Sciatic nerve (tissue), 2 donors: ENCODE data around the gene BUB3. TPM values are rescaled to one million over a fixed set of nuclear protein-coding genes. Genes with fewer than 3 reads are reported as not detected.
"Not testable (repeated sequence)": the region's sequence is repeated elsewhere in the genome, so short reads cannot be mapped to it uniquely, and the experiment has no call there.

ENCODE experiments used
- ATAC-seq: fragments of 200-7000 bp; cut with Tn5 transposase; one replicate; pipeline ENCODE4 v1.9.1; 2020; ENCODE audit warnings: mild to moderate bottlenecking, moderate library complexity
- DNase-seq: peaks from one replicate; pipeline ENCODE4 v3.0.0-alpha.2; 2020; ENCODE audit warnings: low spot score
- intact Hi-C: fragments of 100-400 bp; cut with DNase I; formaldehyde crosslinking; loops from one replicate; pipeline ENCODE4 v1.14.2; 2022
- total RNA-seq: library from RNA; stranded (reverse); fragmentation: NEBNext Ultra II Directional; extraction: Animal tissue kit (Norgen Biotek cat#: 25700); gene quantifications from one replicate; pipeline ENCODE4 v1.2.1, GENCODE V29; 2021
- donor health status: DM: no; HTN: no; CAD: no.
- donor health status: DM: no; HTN: no; CAD: no.

Gene BUB3
- total RNA-seq, 1 donor from 2014 or later = 65.5 TPM

- DNase-seq = no peak
- ATAC-seq = no peak
- intact Hi-C loops = no loop called here
Observed at GRCh38 chr10:123150271-123150985, 3.8 kb upstream of the BUB3 start.

- no peak for DNase-seq
- no peak for ATAC-seq
- intact Hi-C loops = no loop called here
Observed at GRCh38 chr10:123150986-123151736, 3.0 kb upstream of the BUB3 start.

- ATAC-seq = no peak
- intact Hi-C loops = no loop called here
- DNase-seq = no peak
Observed at GRCh38 chr10:123151737-123152135, 2.5 kb upstream of the BUB3 start.

GRCh38 chr10:123153486-123154091 is 613 bp upstream of the BUB3 start:
- intact Hi-C loops = no loop called here
- no peak for ATAC-seq
- no peak for DNase-seq

GRCh38 chr10:123154711-123155505 is 706 bp downstream of the BUB3 start:
- intact Hi-C loops = no loop called here
- DNase-seq (no peak), ATAC-seq (peak; percentile 60)

GRCh38 chr10:123156078-123156477 is 1.9 kb downstream of the BUB3 start:
- no peak for ATAC-seq
- DNase-seq = no peak
- intact Hi-C loops = no loop called here

- ATAC-seq = no peak
- DNase-seq = no peak
- intact Hi-C loops = no loop called here
Observed at GRCh38 chr10:123157210-123157609, 3.0 kb downstream of the BUB3 start.

GRCh38 chr10:123158682-123159081 is 4.5 kb downstream of the BUB3 start:
- ATAC-seq = no peak
- intact Hi-C loops = no loop called here
- no peak for DNase-seq

GRCh38 chr10:123160311-123160980 is 6.2 kb downstream of the BUB3 start:
- no peak for ATAC-seq
- no peak for DNase-seq
- intact Hi-C loops = no loop called here

GRCh38 chr10:123164319-123164718 is 10.1 kb downstream of the BUB3 start:
- no peak for ATAC-seq
- DNase-seq = no peak
- intact Hi-C loops = no loop called here

GRCh38 chr10:123165445-123166072 is 11.4 kb downstream of the BUB3 start:
- intact Hi-C loops = no loop called here
- ATAC-seq = no peak

GRCh38 chr10:123166618-123167017 is 12.4 kb downstream of the BUB3 start:
- ATAC-seq (no peak), DNase-seq (no peak)
- intact Hi-C loops = no loop called here

More at GRCh38 chr10:123165445-123166072, 11.4 kb downstream of the BUB3 start:
- DNase-seq = no peak

- ATAC-seq (no peak), DNase-seq (no peak)
- intact Hi-C loops = no loop called here
Observed at GRCh38 chr10:123170961-123171360, 16.8 kb downstream of the BUB3 start.

- ATAC-seq, intact Hi-C loops, DNase-seq: not testable (repeated sequence)
Observed at GRCh38 chr10:123171616-123172015, 17.4 kb downstream of the BUB3 start.

GRCh38 chr10:123175389-123176387 is 21.5 kb downstream of the BUB3 start:
- DNase-seq = no peak
- ATAC-seq = no peak
- intact Hi-C loops = no loop called here

GRCh38 chr10:123178390-123178789 is 24.2 kb downstream of the BUB3 start:
- ATAC-seq, DNase-seq, intact Hi-C loops: not testable (repeated sequence)
